Esophagus squamous epithelium (tissue), 5 donors: ENCODE measurements around the gene IKZF3. TPM values are rescaled to one million over a fixed set of nuclear protein-coding genes. Genes with fewer than 3 reads are reported as not detected.

Experiments used
- DNase-seq: peaks from one replicate; lab custom pipeline; 2025; lab: John Stamatoyannopoulos, UW
- H3K27ac ChIP-seq, 4 donors: fragments of 200-600 bp; sonication (generic); one replicate each; pipeline ENCODE4 v1.5.1; 2016 to 2019; ENCODE audit warnings: mild to moderate bottlenecking in 1 of 4
- H3K27me3 ChIP-seq, 4 donors: fragments of 200-600 bp; sonication (generic); 1 replicate in 3 of 4; 2 replicates in 1 of 4; pipeline versions ENCODE4 v1.5.1 to v1.6.0; 2017 to 2021; ENCODE audit warnings: antibody characterized with exemption in 1 of 4
- H3K36me3 ChIP-seq, 3 donors: fragments of 200-600 bp; sonication (generic); one replicate each; pipeline ENCODE4 v1.5.1; 2016 to 2019
- H3K4me1 ChIP-seq, 3 donors: fragments of 200-600 bp; sonication (generic); one replicate each; pipeline ENCODE4 v1.5.1; 2017 to 2019
- H3K4me3 ChIP-seq, 4 donors: fragments of 200-600 bp; sonication (generic); 1 replicate in 3 of 4; 2 replicates in 1 of 4; pipeline ENCODE4 v1.5.1; 2016 to 2019; ENCODE audit warnings: mild to moderate bottlenecking in 2 of 4, moderate library complexity in 1 of 4
- H3K9me3 ChIP-seq, 3 donors: fragments of 200-600 bp; sonication (generic); one replicate each; pipeline ENCODE4 v1.5.1; 2016 to 2019
- POLR2A ChIP-seq, 4 donors: fragments of 450-650 bp; IDR thresholded peaks; one replicate each; pipeline ENCODE4 v1.6.1; 2017; ENCODE audit warnings: antibody characterized with exemption in 4 of 4, mild to moderate bottlenecking in 4 of 4, moderate library complexity in 3 of 4
- WGBS, 2 donors: methylation state at CpG; one replicate each; pipeline ENCODE4 v1.1.5; 2018; 5-methylcytosine and 5-hydroxymethylcytosine counted together
- intact Hi-C: fragments of 100-400 bp; cut with DNase I; formaldehyde crosslinking; loops from one replicate; pipeline ENCODE4 v1.15.0; 2022
- total RNA-seq, 4 donors: library from RNA; depleted of rRNA; stranded (reverse); fragments of >200 nt; gene quantifications; one replicate each; pipeline ENCODE4 v1.1.0, GENCODE V29; 2016
- TF ChIP-seq, protein P1 (sequence below), 6 experiments: fragments of 450-650 bp in 4 of 6; fragments of 200-600 bp in 2 of 6; sonication (generic) in 2 of 6; IDR thresholded peaks; one replicate each; pipeline ENCODE4 v1.5.1; 2016 to 2019; ENCODE audit warnings: antibody characterized with exemption in 6 of 6, mild to moderate bottlenecking in 4 of 6, moderate library complexity in 4 of 6
- donor health status: DM: yes; HTN: yes; CAD: no.

The IKZF3 gene
- total RNA-seq, 4 donors from 2014 or later: 2.1 to 9.0 (median 3.8) TPM

DNA sequence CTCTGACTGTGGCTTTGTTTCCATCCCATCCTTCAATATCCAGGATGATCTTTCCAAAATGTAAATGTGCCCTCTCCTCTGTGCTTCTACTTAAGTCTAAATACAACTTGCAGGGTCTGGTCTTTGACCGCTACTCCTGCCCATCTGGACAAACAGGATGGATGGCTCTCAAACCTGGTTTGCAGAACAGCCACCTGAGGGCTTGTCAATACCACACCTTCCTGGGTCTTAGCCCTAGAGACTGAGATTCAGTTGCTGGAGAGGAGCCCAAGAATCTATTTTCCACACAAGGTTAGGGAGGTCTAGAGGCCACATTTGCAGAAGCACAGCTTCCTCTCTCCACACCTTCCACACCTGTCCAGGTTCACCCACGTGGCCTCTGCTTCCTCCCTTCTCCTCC, 128.2 kb downstream of the IKZF3 start:
- DNase-seq: no peak
- Histone ChIP-seq H3K36me3 (no peaks in the 10 kb centered on the region), H3K27me3 (peaks cover 0 to 49% (median 0%) of the 10 kb centered on the region in 4 donors), H3K9me3 (no peaks in the 10 kb centered on the region), H3K4me3 (no peak overlapping the region), H3K27ac (peak overlapping the region in 3 of 4 donors; percentile 54 to 98 (median 93)), H3K4me1 (peaks cover 12 to 63% (median 21%) of the 10 kb centered on the region in 3 donors)
- TF ChIP-seq, protein P1, sequence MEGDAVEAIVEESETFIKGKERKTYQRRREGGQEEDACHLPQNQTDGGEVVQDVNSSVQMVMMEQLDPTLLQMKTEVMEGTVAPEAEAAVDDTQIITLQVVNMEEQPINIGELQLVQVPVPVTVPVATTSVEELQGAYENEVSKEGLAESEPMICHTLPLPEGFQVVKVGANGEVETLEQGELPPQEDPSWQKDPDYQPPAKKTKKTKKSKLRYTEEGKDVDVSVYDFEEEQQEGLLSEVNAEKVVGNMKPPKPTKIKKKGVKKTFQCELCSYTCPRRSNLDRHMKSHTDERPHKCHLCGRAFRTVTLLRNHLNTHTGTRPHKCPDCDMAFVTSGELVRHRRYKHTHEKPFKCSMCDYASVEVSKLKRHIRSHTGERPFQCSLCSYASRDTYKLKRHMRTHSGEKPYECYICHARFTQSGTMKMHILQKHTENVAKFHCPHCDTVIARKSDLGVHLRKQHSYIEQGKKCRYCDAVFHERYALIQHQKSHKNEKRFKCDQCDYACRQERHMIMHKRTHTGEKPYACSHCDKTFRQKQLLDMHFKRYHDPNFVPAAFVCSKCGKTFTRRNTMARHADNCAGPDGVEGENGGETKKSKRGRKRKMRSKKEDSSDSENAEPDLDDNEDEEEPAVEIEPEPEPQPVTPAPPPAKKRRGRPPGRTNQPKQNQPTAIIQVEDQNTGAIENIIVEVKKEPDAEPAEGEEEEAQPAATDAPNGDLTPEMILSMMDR (IDR thresholded peaks at IDR 0.05): no peak
- TF ChIP-seq POLR2A (IDR thresholded peaks at IDR 0.05): no peak
- intact Hi-C loops: no loop called here
- WGBS, 2 donors: 41 to 42% methylated on average over 2 of the region's 2 CpGs

DNA sequence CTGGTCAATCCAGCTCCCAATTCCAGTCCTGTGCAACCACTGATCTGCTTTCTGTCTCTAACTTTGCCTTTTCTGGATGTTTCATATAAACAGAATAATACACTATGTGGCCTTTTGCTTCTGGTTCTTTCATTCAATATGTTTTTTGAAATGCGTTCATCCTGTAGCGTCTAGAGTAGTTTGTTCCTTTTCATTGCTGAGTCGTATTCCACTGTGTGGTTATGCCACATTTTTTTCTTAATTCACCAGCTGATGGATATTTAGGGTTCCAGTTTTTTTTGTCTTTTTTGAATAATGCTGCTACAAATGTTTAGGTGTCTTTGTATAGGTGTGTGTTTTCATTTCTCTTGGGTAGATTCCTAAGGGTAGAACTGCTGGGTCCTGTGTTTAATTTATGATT, 131.5 kb downstream of the IKZF3 start:
- 95 to 97% methylated on average over 3 of the region's 3 CpGs for WGBS, 2 donors
- intact Hi-C loops: no loop called here
- peaks cover 0 to 18% (median 14%) of the 10 kb centered on the region in 3 donors for H3K36me3 ChIP-seq
- no peak for DNase-seq
- H3K27ac ChIP-seq: no peak overlapping the region
- peaks cover 0 to 16% (median 0%) of the 10 kb centered on the region in 4 donors for H3K27me3 ChIP-seq
- no peak overlapping the region for H3K4me3 ChIP-seq
- TF ChIP-seq, protein P1 (IDR thresholded peaks at IDR 0.05): no peak
- no peak for TF ChIP-seq POLR2A (IDR thresholded peaks at IDR 0.05)
- H3K9me3 ChIP-seq: no peaks in the 10 kb centered on the region
- peaks cover 15 to 60% (median 18%) of the 10 kb centered on the region in 3 donors for H3K4me1 ChIP-seq

DNA sequence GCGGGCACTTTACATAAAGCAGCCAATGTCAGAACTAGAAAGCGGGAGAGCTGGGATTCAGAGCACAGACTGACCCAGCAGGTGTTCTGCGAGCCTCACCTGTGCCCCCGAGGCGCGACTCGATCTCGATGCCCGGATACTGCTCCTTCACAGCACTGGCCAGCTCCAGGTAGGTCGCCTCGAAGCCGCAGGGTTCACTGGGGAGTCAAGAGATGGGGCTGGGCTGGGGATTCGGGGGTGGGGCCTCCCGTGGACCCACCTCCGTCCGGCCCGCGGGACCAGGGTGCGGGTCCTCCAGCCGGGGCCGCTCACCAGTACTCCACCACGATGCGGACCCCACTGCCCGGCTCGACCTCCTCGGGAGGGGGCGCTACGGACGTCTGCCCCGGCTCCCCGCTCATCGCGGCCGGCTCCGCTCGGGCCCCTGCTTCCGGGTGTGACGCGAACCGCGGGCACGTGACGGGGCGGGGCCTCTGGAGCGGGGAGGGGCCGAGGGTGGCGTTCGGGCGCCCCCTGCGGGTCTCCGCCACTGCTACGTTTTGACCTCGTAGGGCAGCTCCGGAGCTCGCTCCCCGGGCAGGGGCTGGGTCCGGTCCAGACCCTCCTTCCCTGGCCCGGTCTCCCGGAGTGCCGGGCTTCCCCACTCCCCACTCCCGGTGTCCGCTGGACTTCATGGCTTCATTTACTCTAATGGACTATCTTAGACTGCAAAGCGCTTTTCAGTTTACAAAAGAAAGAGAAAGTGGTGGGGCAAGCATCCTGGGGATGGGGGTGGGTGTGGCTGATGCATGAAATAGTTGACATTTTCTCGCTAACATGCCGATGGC, 133.8 kb downstream of the IKZF3 start, which contains the start of gene MIEN1:
TSS of gene MIEN1 (minus strand) at position 438 of the 827 bp plus-strand sequence. CDS start at position 401, 37 bp downstream.
- Histone ChIP-seq H3K27ac (peak within 1 kb of the TSS; percentile 91 to 96 (median 93)), H3K4me3 (peak within 1 kb of the TSS; percentile 63 to 95 (median 70)), H3K36me3 (peaks cover 2 to 41% (median 19%) of the 10 kb centered on the region in 3 donors), H3K27me3 (no peaks in the 10 kb centered on the region), H3K9me3 (no peaks in the 10 kb centered on the region), H3K4me1 (peaks cover 11 to 40% (median 15%) of the 10 kb centered on the region in 3 donors)
- intact Hi-C loops: no loop called here
- peak; percentile 55 for DNase-seq
- TF ChIP-seq POLR2A (IDR thresholded peaks at IDR 0.05): peak in 3 of 4 donors; percentile 63 to 90 (median 88)
- TF ChIP-seq, protein P1 (IDR thresholded peaks at IDR 0.05): peak; percentile 80 to 94 (median 90)
- WGBS, 2 donors: 0 to 4% methylated on average over 7 to 11 of the region's 65 CpGs

DNA sequence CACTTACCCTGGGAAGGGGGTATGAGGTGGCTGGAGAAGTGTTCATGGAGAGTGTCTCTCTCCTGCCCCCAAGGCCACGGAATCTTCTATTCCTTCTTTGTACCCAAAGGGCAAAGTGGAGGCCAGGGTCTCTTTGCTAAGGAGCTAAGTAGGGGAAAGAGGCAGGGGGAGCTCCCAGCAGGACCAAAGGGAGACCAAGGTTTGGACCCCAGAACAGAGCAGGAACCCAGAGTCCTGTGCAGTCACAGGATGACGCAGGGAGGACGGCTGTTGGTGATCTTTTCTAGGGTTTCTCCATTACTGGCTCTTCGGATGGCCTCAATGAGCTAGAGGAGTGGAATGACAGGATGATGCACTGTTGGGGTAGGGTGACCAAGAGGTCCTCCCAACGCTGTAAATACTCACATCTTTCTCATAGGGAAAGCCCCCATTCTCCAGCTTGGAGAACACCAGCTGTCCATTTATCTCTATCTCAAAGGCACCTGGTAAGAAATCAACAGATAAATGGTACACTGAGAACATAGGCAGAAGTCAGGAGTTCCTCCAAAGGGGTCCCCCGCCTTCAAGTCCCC, 134.7 kb downstream of the IKZF3 start:
- Histone ChIP-seq H3K36me3 (peaks cover 11 to 51% (median 24%) of the 10 kb centered on the region in 3 donors), H3K9me3 (no peaks in the 10 kb centered on the region), H3K4me1 (peaks cover 11 to 35% (median 15%) of the 10 kb centered on the region in 3 donors), H3K27ac (peak overlapping the region; percentile 91 to 96 (median 93)), H3K27me3 (no peaks in the 10 kb centered on the region), H3K4me3 (peak overlapping the region; percentile 63 to 95 (median 70))
- DNase-seq: no peak
- peak in 1 of 4 donors; percentile 7 for TF ChIP-seq POLR2A (IDR thresholded peaks at IDR 0.05)
- TF ChIP-seq, protein P1 (IDR thresholded peaks at IDR 0.05): no peak
- WGBS, 2 donors: 71 to 85% methylated on average over 4 to 5 of the region's 6 CpGs
- intact Hi-C loops: no loop called here
